Liver (tissue), 3 donors: Measurements from ENCODE around the gene OSBPL5.
A peak's percentile ranks its signal among the peaks of the same experiment; 100 is the strongest.

Experiments
- EGR1 ChIP-seq, 2 donors: IDR thresholded peaks; 2 replicates each; pipeline ENCODE4 v1.6.1; 2016 to 2018; ENCODE audit warnings: antibody characterized with exemption in 2 of 2, low read depth in 2 of 2
- HNF4A ChIP-seq, 2 donors: conservative IDR thresholded peaks; 2 replicates each; pipeline ENCODE4 v1.6.1; 2016; ENCODE audit warnings: antibody characterized with exemption in 2 of 2, mild to moderate bottlenecking in 2 of 2
- JUND ChIP-seq, 2 donors: IDR thresholded peaks; 2 replicates each; pipeline ENCODE4 v1.6.1; 2016; ENCODE audit warnings: antibody characterized with exemption in 2 of 2
- RAD21 ChIP-seq, 2 donors: IDR thresholded peaks; 2 replicates each; pipeline ENCODE4 v1.6.1; 2016; ENCODE audit warnings: antibody characterized with exemption in 2 of 2, mild to moderate bottlenecking in 2 of 2
- RXRA ChIP-seq, 2 donors: IDR thresholded peaks; 2 replicates each; pipeline ENCODE4 v1.6.1; 2017 to 2018; ENCODE audit warnings: antibody characterized with exemption in 2 of 2, mild to moderate bottlenecking in 1 of 2
- SP1 ChIP-seq: IDR thresholded peaks from 2 replicates; pipeline ENCODE4 v1.6.1; 2018; ENCODE audit warnings: antibody characterized with exemption, mild to moderate bottlenecking
- TF ChIP-seq, protein P1 (sequence below): fragments of 150-350 bp; IDR thresholded peaks from 2 replicates; pipeline ENCODE4 v1.5.1; 2017; ENCODE audit warnings: improper control_type of control experiment, low read depth, low read length; ENCODE audit not compliant: missing input control
- TF ChIP-seq, protein P2 (sequence below): IDR thresholded peaks from 2 replicates; pipeline ENCODE4 v1.6.1; 2016; ENCODE audit warnings: antibody characterized with exemption, mild to moderate bottlenecking
- TF ChIP-seq, protein P3 (sequence below): IDR thresholded peaks from 2 replicates; pipeline ENCODE4 v1.6.1; 2016; ENCODE audit warnings: antibody characterized with exemption
- TF ChIP-seq, protein P4 (sequence below): IDR thresholded peaks from 2 replicates; pipeline ENCODE4 v1.6.1; 2016; ENCODE audit warnings: antibody characterized with exemption
- TF ChIP-seq, protein P5 (sequence below): IDR thresholded peaks from 2 replicates; pipeline ENCODE4 v1.6.1; 2016; ENCODE audit warnings: antibody characterized with exemption
- donor health status: healthy.
- donor health status: healthy.

DNA sequence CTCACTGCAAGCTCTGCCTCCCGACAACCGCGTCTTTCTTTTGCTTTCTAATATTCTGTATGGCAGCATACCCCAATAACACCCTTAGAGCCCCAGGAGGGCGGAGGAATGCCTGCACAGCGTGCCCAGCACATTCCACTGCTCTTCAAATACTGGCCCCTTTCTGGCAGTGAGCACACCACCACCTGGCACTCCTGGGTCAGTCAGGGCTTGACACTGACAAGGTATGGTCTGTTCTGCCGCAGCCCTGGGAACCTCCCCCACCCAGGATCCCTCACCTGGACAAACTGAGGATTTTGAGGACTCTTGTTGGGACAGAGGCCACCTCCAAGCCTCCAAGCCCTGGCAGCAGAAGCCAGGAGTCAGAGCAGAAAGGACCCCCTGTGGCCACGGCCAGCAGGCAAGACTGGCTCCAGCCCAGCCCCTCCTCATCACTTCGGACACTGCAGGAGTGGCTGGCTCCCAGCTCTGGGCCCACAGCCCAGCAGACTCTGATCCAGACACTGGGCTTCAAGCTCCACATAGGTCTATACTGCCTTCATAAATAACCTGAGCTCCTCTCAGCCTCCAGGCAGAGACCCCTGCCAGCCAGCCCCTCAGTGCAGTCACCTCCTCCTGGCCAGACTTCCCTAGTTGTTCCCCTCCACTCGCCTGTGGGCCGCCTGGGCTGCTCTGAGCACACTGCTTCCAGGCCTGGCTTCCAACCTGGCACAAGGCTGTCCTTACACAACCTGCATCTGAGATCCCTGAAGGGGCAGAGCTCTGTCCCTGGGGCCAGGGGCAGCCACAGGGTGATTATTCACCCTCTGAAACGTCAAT lies 122.4 kb downstream of the OSBPL5 start:
- TF ChIP-seq, protein P1, sequence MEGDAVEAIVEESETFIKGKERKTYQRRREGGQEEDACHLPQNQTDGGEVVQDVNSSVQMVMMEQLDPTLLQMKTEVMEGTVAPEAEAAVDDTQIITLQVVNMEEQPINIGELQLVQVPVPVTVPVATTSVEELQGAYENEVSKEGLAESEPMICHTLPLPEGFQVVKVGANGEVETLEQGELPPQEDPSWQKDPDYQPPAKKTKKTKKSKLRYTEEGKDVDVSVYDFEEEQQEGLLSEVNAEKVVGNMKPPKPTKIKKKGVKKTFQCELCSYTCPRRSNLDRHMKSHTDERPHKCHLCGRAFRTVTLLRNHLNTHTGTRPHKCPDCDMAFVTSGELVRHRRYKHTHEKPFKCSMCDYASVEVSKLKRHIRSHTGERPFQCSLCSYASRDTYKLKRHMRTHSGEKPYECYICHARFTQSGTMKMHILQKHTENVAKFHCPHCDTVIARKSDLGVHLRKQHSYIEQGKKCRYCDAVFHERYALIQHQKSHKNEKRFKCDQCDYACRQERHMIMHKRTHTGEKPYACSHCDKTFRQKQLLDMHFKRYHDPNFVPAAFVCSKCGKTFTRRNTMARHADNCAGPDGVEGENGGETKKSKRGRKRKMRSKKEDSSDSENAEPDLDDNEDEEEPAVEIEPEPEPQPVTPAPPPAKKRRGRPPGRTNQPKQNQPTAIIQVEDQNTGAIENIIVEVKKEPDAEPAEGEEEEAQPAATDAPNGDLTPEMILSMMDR = no peak
- no peak for TF ChIP-seq JUND (IDR thresholded peaks at IDR 0.05)
- TF ChIP-seq RAD21 (IDR thresholded peaks at IDR 0.05) = no peak
- TF ChIP-seq, protein P2, sequence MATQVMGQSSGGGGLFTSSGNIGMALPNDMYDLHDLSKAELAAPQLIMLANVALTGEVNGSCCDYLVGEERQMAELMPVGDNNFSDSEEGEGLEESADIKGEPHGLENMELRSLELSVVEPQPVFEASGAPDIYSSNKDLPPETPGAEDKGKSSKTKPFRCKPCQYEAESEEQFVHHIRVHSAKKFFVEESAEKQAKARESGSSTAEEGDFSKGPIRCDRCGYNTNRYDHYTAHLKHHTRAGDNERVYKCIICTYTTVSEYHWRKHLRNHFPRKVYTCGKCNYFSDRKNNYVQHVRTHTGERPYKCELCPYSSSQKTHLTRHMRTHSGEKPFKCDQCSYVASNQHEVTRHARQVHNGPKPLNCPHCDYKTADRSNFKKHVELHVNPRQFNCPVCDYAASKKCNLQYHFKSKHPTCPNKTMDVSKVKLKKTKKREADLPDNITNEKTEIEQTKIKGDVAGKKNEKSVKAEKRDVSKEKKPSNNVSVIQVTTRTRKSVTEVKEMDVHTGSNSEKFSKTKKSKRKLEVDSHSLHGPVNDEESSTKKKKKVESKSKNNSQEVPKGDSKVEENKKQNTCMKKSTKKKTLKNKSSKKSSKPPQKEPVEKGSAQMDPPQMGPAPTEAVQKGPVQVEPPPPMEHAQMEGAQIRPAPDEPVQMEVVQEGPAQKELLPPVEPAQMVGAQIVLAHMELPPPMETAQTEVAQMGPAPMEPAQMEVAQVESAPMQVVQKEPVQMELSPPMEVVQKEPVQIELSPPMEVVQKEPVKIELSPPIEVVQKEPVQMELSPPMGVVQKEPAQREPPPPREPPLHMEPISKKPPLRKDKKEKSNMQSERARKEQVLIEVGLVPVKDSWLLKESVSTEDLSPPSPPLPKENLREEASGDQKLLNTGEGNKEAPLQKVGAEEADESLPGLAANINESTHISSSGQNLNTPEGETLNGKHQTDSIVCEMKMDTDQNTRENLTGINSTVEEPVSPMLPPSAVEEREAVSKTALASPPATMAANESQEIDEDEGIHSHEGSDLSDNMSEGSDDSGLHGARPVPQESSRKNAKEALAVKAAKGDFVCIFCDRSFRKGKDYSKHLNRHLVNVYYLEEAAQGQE = no peak
- TF ChIP-seq, protein P3, sequence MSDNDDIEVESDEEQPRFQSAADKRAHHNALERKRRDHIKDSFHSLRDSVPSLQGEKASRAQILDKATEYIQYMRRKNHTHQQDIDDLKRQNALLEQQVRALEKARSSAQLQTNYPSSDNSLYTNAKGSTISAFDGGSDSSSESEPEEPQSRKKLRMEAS = no peak
- no peak for TF ChIP-seq HNF4A (conservative IDR thresholded peaks at IDR 0.05)
- TF ChIP-seq, protein P4, sequence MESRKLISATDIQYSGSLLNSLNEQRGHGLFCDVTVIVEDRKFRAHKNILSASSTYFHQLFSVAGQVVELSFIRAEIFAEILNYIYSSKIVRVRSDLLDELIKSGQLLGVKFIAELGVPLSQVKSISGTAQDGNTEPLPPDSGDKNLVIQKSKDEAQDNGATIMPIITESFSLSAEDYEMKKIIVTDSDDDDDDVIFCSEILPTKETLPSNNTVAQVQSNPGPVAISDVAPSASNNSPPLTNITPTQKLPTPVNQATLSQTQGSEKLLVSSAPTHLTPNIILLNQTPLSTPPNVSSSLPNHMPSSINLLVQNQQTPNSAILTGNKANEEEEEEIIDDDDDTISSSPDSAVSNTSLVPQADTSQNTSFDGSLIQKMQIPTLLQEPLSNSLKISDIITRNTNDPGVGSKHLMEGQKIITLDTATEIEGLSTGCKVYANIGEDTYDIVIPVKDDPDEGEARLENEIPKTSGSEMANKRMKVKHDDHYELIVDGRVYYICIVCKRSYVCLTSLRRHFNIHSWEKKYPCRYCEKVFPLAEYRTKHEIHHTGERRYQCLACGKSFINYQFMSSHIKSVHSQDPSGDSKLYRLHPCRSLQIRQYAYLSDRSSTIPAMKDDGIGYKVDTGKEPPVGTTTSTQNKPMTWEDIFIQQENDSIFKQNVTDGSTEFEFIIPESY = no peak
- TF ChIP-seq, protein P5, sequence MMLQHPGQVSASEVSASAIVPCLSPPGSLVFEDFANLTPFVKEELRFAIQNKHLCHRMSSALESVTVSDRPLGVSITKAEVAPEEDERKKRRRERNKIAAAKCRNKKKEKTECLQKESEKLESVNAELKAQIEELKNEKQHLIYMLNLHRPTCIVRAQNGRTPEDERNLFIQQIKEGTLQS = no peak
- TF ChIP-seq RXRA (IDR thresholded peaks at IDR 0.05) = peak in 1 of 2 donors; percentile 67
- TF ChIP-seq EGR1 (IDR thresholded peaks at IDR 0.05; ENCODE audit: low read depth in 2 of 2) = no peak
- no peak for TF ChIP-seq SP1
